Nephron (organoid): ENCODE results near the gene NKAIN2.

Experiments used
- H3K27ac Mint-ChIP-seq, 3 experiments: 2 replicates each; pipeline ENCODE4 v1.8.0; 2020; ENCODE audit warnings: mixed read lengths in 3 of 3, mild to moderate bottlenecking in 2 of 3, moderate library complexity in 1 of 3
- H3K27me3 Mint-ChIP-seq: 2 replicates; pipeline ENCODE4 v1.8.0; 2021; ENCODE audit warnings: low read depth, mild to moderate bottlenecking, moderate library complexity, mixed read lengths
- H3K36me3 Mint-ChIP-seq: 2 replicates; pipeline ENCODE4 v1.8.0; 2020; ENCODE audit warnings: low read depth, mixed read lengths
- H3K4me1 Mint-ChIP-seq: 2 replicates; pipeline ENCODE4 v1.8.0; 2020; ENCODE audit warnings: mixed read lengths
- H3K4me3 Mint-ChIP-seq, 3 experiments: 2 replicates each; pipeline ENCODE4 v1.8.0; 2020; ENCODE audit warnings: mild to moderate bottlenecking in 3 of 3, mixed read lengths in 3 of 3, moderate library complexity in 2 of 3
- H3K9me3 Mint-ChIP-seq: 2 replicates; pipeline ENCODE4 v1.8.0; 2020; ENCODE audit warnings: mixed read lengths
- CTCF ChIP-seq, 3 experiments: fragments of 200-600 bp; sonication (generic); IDR thresholded peaks; one replicate each; pipeline ENCODE4 v1.5.0; 2021; ENCODE audit warnings: antibody characterized with exemption in 3 of 3; ENCODE audit not compliant: unreplicated experiment in 3 of 3

The NKAIN2 gene

DNA sequence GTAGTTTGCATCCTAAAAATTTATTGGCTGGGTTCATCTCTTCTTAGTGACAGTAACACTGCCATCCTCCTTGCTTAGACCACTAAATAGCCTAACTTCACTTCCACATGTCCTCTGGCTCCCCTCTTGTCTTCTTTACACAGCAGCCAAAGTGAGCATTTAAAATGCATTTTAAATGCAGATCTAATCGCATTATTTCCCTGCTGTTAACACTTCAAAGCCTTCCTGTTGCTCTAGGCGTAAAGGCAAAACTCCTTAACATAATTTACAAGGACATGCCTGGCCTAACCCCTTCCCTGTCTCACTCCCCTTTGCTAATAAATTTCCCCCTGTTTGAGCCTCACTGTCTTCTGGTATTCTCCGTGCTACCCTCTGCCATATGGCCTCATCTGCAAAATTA is 26.5 kb downstream of the NKAIN2 start:
- H3K27ac Mint-ChIP-seq, result peak overlapping the region; percentile 1 to 56 (median 37)
- H3K27me3 Mint-ChIP-seq, result peaks cover 12% of the 10 kb centered on the region
- H3K4me1 Mint-ChIP-seq, result peaks cover 21% of the 10 kb centered on the region
- no peaks in the 10 kb centered on the region for H3K36me3 Mint-ChIP-seq
- peak overlapping the region in 2 of 3 experiments; percentile 11 to 28 for H3K4me3 Mint-ChIP-seq
- no peaks in the 10 kb centered on the region for H3K9me3 Mint-ChIP-seq
- no peak for TF ChIP-seq CTCF (IDR thresholded peaks at IDR 0.05; ENCODE audit: unreplicated experiment in 3 of 3)

DNA sequence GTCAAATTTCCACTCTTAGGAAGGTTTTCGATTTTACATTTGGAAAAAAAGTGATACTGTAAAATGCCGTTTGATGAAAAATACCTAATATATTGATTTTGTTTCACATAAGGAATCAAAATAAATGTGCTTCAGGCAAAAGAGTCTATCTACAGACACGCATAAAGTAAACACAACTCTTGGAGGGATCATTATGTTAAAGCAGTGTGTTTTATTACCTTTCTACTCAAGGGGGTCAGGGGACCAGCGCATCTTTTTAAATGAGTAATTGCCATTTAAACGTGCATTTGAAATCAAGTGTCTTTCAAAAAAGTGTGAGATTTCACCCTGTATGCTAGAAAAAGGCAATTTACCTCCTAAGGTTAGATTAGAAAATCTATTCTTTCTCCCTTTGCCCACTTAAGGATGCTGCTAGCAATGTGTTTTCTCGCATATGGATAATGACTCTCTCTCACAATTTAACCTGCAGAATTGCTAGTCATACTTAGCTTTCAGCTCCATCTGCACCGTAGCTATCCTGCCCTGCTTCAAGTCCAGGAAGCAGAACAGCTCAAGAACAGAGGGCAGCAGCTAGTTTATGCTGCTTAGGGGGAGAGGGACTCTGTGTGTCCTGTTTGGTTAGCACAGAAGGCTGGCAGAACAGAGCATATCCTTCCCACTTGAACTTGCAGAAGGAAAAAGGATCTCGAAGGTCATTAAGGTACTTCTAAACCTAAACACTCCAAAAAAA is 35.0 kb downstream of the NKAIN2 start:
- no peak for TF ChIP-seq CTCF (IDR thresholded peaks at IDR 0.05; ENCODE audit: unreplicated experiment in 3 of 3)
- Mint-ChIP-seq H3K27ac (no peak overlapping the region), H3K9me3 (peaks cover 1% of the 10 kb centered on the region), H3K4me3 (no peak overlapping the region), H3K4me1 (peaks cover 5% of the 10 kb centered on the region), H3K27me3 (peaks cover 23% of the 10 kb centered on the region), H3K36me3 (no peaks in the 10 kb centered on the region)

DNA sequence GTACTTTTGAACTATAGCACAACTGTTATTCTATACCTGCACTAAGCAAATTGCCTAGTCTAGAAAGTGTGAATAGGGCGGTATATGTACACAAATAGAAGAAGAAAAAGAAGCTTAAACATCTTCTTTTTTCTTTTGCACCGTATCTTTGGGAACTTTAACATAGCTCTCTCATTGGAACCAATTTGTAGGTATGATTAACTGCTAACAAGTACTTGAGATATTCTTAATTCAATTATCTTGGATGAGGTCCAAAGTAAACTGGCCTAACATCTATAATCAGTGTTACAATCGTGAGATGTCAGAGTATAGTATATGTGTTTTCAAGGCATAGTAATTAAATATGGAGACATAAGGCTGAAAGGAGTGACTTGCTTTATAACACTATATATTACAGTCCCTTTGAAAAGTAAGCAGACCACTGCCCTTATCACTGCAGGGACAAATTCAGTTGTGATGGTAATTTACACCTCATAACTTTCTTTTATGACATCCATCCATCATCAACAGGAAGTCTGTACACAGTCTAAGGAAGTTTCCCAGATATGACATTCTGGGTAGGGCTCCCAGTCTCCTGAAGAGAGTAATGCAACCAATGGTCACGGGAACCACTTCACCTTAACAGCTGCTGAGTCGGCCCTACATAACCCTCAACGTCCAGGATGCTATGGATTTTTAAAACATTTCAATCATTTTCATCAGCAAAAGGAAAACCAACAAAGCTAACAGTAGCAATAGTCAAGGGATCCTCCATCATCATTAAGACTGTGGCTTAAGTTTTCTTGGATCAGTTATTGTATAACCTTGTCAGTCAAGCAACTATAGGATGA is 37.6 kb downstream of the NKAIN2 start:
- Mint-ChIP-seq H3K36me3 (no peaks in the 10 kb centered on the region), H3K27me3 (peaks cover 23% of the 10 kb centered on the region), H3K4me3 (no peak overlapping the region), H3K27ac (no peak overlapping the region), H3K9me3 (peaks cover 3% of the 10 kb centered on the region), H3K4me1 (peaks cover 5% of the 10 kb centered on the region)
- TF ChIP-seq CTCF (IDR thresholded peaks at IDR 0.05; ENCODE audit: unreplicated experiment in 3 of 3), result no peak

DNA sequence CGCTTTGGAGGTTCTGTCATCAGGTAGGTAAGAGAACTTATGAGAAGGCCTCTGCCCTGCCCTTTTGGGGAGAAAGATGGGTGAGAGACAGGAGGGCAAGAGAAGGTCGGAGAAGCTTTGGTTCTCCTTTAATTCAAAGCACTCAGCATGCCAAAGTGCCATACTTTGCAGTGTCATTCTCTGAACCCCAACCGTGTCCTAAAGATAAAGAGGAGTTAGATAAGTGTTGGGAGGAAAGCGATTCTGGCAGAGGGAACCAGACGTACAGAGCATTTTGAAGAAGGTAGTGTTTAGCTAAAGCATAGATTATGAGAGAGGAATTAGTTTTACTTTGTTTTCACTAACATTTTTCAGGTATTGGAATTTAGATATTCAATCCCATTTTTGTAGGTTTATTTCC is 40.3 kb downstream of the NKAIN2 start:
- Mint-ChIP-seq H3K4me1 (peaks cover 5% of the 10 kb centered on the region), H3K9me3 (peaks cover 3% of the 10 kb centered on the region), H3K27ac (no peak overlapping the region), H3K4me3 (no peak overlapping the region), H3K36me3 (no peaks in the 10 kb centered on the region), H3K27me3 (peaks cover 13% of the 10 kb centered on the region)
- no peak for TF ChIP-seq CTCF (IDR thresholded peaks at IDR 0.05; ENCODE audit: unreplicated experiment in 3 of 3)

GRCh38 chr6:123848347-123848746 is 44.7 kb downstream of the NKAIN2 start:
- H3K4me1 Mint-ChIP-seq, result no peaks in the 10 kb centered on the region
- H3K9me3 Mint-ChIP-seq, result peaks cover 6% of the 10 kb centered on the region
- H3K27ac Mint-ChIP-seq, result no peak overlapping the region
- H3K4me3 Mint-ChIP-seq, result no peak overlapping the region
- TF ChIP-seq CTCF (IDR thresholded peaks at IDR 0.05; ENCODE audit: unreplicated experiment in 3 of 3), result no peak
- no peaks in the 10 kb centered on the region for H3K27me3 Mint-ChIP-seq
- H3K36me3 Mint-ChIP-seq, result no peaks in the 10 kb centered on the region
